ENCODE results near the gene RAB31.

GRCh38 chr18:9698497-9698896 is 9.6 kb upstream of the RAB31 start:
- TF ChIP-seq POLR2A (IDR thresholded peaks at IDR 0.05) (no peak), CTCF (IDR thresholded peaks at IDR 0.05) (no peak)

All from uterus (tissue), 2 donors.